Stimulated activated naive B cell treated with anti-CD40 and anti-IgM and Interleukin-4, amounts not matched to agents 10 μg/mL and 1 μg/mL and 100 μg/mL, for 72 hours (primary cell): ENCODE results near the gene PLEKHH3.
A peak's percentile ranks its signal among the peaks of the same experiment; 100 is the strongest.
"Not testable (repeated sequence)": the region's sequence is repeated elsewhere in the genome, so short reads cannot be mapped to it uniquely, and the experiment has no call there.

Source experiments
- ATAC-seq, 2 donors: fragments of 150-1000 bp; cut with Tn5 transposase; replicated peaks; 2 replicates each; pipeline ENCODE4 v1.10.0; 2021; ENCODE audit warnings: moderate library complexity in 1 of 2
- DNase-seq: peaks from one replicate; pipeline ENCODE4 v3.0.0; 2021
- H3K27ac Mint-ChIP-seq: one replicate; pipeline ENCODE4 v1.8.0; 2022; ENCODE audit warnings: mild to moderate bottlenecking, mixed read lengths
- H3K27me3 Mint-ChIP-seq, 2 donors: one replicate each; pipeline ENCODE4 v1.8.0; 2022; ENCODE audit warnings: mixed read lengths in 2 of 2
- H3K36me3 Mint-ChIP-seq, 2 donors: one replicate each; pipeline ENCODE4 v1.8.0; 2022; ENCODE audit warnings: mixed read lengths in 2 of 2, mild to moderate bottlenecking in 1 of 2
- H3K4me1 Mint-ChIP-seq, 2 donors: one replicate each; pipeline ENCODE4 v1.8.0; 2022; ENCODE audit warnings: mixed read lengths in 2 of 2, mild to moderate bottlenecking in 1 of 2
- H3K4me3 Mint-ChIP-seq, 2 donors: one replicate each; pipeline ENCODE4 v1.8.0; 2022; ENCODE audit warnings: mild to moderate bottlenecking in 2 of 2, mixed read lengths in 2 of 2, moderate library complexity in 1 of 2
- H3K9me3 Mint-ChIP-seq, 2 donors: one replicate each; pipeline ENCODE4 v1.8.0; 2022; ENCODE audit warnings: mixed read lengths in 2 of 2, mild to moderate bottlenecking in 1 of 2

The PLEKHH3 gene

GRCh38 chr17:42623271-42623670 is 53.5 kb downstream of the PLEKHH3 start:
- ATAC-seq (no peak), DNase-seq (no peak)
- Mint-ChIP-seq H3K27ac (no peak overlapping the region), H3K36me3 (no peaks in the 10 kb centered on the region), H3K4me3 (no peak overlapping the region), H3K27me3 (peaks cover 0 to 8% of the 10 kb centered on the region in 2 donors), H3K4me1 (peaks cover 10 to 11% of the 10 kb centered on the region in 2 donors), H3K9me3 (no peaks in the 10 kb centered on the region)

- not testable (repeated sequence) for DNase-seq, H3K27ac Mint-ChIP-seq, H3K27me3 Mint-ChIP-seq, H3K4me3 Mint-ChIP-seq, H3K36me3 Mint-ChIP-seq, ATAC-seq, H3K9me3 Mint-ChIP-seq
- H3K4me1 Mint-ChIP-seq, result peaks cover 14 to 17% of the 10 kb centered on the region in 2 donors
Measured at GRCh38 chr17:42621987-42622386, 54.8 kb downstream of the PLEKHH3 start.

- peak; percentile 76 to 81 for ATAC-seq
- peaks cover 23 to 24% of the 10 kb centered on the region in 2 donors for H3K36me3 Mint-ChIP-seq
- H3K4me1 Mint-ChIP-seq, result peaks cover 14 to 17% of the 10 kb centered on the region in 2 donors
- no peaks in the 10 kb centered on the region for H3K27me3 Mint-ChIP-seq
- H3K27ac Mint-ChIP-seq, result peak overlapping the region; percentile 63
- DNase-seq, result peak; percentile 38
- no peaks in the 10 kb centered on the region for H3K9me3 Mint-ChIP-seq
- H3K4me3 Mint-ChIP-seq, result peak overlapping the region; percentile 55 to 73
Measured at GRCh38 chr17:42618442-42619150, 58.2 kb downstream of the PLEKHH3 start.

GRCh38 chr17:42617956-42618431 is 58.8 kb downstream of the PLEKHH3 start:
- H3K9me3 Mint-ChIP-seq, result no peaks in the 10 kb centered on the region
- peak overlapping the region; percentile 55 to 73 for H3K4me3 Mint-ChIP-seq
- no peaks in the 10 kb centered on the region for H3K27me3 Mint-ChIP-seq
- H3K36me3 Mint-ChIP-seq, result peaks cover 25 to 26% of the 10 kb centered on the region in 2 donors
- peaks cover 14 to 17% of the 10 kb centered on the region in 2 donors for H3K4me1 Mint-ChIP-seq
- DNase-seq, result no peak
- no peak overlapping the region for H3K27ac Mint-ChIP-seq
- peak; percentile 24 to 29 for ATAC-seq
